Putamen (tissue), 1 donor: Measurements from ENCODE around the gene NBPF12.
"Not testable (repeated sequence)": the region's sequence is repeated elsewhere in the genome, so short reads cannot be mapped to it uniquely, and the experiment has no call there.

Experiments used
- DNase-seq: peaks from one replicate; pipeline ENCODE4 v3.0.0-alpha.2; 2016; ENCODE audit warnings: low spot score

Gene NBPF12

DNA sequence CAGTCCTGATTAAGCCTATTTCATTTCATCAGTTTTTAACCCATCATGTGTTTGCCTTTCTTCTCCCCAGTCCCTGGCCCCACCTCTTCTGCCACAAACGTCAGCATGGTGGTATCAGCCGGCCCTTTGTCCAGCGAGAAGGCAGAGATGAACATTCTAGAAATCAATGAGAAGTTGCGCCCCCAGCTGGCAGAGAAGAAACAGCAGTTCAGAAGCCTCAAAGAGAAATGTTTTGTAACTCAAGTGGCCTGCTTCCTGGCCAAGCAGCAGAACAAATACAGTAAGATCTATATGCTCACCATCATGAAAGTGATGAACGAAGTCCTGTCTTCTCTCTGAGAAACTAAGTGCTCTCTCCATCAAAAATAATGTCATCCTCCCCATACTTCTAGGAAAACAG lies 34.6 kb downstream of the NBPF12 start:
- not testable (repeated sequence) for DNase-seq

DNA sequence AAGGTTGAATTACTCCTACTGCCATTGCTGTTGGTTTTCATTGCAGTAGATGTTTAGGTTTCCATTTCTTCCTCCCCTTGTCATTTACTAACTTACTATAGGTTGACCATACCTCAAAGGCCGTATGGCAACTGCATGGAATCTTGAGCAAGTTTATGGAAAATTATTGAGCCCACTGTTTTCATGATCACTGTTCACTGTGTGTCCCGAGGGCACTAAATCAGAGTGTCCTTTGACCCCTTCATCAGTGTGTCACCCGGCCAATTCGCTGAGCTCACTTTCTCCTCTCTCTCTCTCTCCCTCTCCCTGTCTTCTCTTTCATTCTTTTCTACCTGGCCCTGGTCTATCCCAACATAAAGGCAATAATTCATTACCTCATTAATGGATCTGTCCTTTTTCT lies 47.7 kb downstream of the NBPF12 start:
- DNase-seq, result not testable (repeated sequence)

DNA sequence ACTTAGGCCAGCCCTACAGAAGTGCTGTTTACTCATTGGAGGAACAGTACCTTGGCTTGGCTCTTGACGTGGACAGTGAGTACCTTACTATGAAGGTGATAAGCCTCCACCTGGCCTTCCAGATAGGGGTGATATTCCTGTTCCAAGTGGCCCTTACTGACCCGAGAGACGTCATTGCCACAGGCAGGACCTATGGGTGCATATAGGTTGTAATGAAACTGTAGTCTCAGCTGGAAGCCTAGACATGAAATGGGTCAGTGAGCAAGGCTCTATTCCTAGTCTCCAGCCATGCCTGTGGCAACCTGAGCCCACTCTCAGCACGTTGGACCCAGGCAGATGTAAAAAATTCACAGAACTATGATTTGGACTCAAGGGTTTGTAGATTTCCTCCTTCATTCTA lies 48.3 kb downstream of the NBPF12 start:
- not testable (repeated sequence) for DNase-seq

DNA sequence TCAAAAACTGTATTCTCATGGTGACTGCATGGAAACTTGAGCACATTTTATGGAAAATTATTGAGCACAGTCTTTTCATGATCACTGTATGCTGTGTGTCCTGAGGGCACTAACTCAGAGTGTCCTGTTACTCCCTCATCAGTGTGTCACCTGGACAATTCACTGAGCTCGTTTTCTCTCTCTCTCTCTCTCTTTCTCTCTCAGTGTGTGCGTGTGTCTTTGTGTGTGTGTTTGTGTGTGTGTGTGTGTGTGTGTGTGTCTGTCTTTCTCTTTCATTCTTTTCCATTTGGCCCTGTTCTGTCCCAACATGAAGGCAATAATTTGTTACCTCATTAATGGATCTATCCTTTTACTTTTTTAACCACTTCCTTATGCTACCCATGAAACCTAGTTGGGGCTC lies 49.4 kb downstream of the NBPF12 start:
- not testable (repeated sequence) for DNase-seq

DNA sequence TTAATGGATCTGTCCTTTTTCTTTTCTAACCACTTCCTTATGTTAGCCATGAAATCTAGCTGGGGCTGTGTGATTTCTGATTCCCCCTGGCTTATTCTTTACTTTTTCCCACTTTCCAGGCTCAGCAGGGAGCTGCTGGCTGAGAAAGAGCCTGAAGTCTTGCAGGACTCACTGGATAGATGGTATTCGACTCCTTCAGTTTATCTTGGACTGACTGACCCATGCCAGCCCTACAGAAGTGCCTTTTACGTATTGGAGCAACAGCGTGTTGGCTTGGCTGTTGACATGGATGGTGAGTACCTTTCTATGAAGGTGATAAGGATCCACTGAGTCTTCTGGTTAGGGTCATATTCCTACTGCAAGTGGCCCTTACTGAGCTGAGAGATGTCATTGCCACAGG lies 51.3 kb downstream of the NBPF12 start:
- not testable (repeated sequence) for DNase-seq

DNA sequence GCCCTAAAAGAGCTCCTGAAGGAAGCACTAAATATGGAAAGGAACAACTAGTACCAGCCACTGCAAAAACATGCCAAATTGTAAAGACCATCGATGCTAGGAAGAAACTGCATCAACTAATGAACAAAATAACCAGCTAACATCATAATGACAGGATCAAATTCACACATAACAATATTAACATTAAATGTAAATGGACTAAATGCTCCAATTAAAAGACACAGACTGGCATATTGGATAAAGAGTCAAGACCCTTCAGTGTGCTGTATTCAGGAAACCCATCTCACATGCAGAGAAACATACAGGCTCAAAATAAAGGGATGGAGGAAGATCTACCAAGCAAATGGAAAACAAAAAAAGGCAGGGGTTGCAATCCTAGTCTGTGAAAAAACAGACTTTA lies 70.4 kb downstream of the NBPF12 start:
- not testable (repeated sequence) for DNase-seq

DNA sequence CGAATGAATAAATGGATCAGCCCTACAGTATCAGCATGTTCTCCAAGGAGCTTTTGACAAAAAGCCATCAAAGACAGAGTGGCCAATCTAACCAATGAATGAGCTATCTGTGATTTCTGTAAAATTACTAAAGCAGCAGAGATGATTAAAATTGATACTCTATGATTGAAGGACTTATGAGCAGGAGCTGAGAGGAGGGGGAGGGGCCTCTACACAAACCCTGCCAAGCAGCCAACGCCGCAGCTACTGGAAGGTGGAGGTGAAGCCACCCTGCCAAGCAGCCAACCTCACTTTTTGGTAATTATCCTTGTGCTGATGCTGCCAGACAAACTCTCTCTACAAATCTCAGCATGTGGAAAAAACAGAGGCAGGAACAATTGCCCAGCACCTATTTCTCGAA lies 88.9 kb downstream of the NBPF12 start:
- not testable (repeated sequence) for DNase-seq

DNA sequence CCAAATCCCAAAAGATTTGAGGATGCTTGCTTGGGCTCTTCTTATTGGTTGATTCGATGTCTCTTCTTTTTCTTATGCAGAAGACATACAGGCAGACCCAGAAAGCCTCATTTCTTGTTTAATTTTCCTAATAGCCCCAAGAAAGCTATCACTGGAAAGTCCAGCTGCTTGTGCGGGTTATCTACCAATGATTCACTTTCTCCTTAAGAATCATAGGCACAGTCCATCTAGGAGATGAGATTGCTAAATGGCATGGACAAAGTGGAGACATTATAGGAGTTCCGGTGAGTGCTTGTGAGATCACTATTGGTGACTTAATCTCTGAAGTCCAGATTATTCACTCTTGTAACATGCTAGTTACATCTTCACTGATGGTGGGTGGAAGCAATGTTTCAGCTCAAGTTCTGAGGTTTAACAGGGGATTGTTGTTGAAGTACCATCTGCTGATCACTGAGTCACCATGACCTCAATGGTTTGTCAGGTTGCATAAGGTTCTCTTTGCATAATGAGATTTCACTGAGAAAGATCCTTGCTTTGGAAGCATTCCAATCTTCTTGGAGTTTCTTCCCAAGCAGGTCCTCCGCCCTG lies 92.0 kb downstream of the NBPF12 start:
- not testable (repeated sequence) for DNase-seq

DNA sequence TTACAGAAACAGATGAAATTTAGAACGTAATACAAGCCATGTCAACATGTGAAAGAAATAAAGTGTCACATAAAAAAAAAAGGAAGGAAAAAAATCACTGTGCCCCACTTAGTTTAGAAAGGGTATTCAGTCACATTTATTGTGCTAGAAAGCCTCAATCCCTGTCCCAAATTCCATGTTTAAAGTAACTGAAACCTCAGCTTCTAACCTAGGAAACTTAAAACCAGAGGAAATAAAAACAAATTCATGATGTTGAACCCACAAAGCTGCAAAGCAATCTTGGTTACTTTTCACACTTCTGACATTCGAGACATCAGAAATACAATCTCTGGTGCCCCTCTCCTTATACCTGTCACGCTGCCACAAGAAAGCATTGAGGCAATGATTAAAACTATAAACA lies 101.8 kb downstream of the NBPF12 start:
- no peak for DNase-seq

DNA sequence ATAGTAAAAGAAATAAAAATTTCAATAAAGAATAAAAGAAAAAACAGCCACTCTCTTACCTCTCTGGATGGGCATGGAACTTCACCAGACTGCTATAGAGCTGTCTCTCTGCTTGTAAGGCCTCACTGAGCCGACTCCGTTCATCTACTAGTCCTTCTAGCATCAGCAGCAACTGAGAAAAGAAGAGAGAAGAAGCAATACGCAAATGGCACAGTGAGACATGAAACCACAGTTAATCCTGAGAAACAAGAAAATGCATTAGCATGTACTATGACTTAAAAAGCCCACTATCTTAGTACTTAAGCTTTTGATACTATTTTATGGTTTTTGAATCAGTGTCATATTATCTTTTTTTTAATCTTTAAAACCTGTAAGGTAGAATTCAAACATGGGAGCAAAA lies 104.8 kb downstream of the NBPF12 start:
- not testable (repeated sequence) for DNase-seq

DNA sequence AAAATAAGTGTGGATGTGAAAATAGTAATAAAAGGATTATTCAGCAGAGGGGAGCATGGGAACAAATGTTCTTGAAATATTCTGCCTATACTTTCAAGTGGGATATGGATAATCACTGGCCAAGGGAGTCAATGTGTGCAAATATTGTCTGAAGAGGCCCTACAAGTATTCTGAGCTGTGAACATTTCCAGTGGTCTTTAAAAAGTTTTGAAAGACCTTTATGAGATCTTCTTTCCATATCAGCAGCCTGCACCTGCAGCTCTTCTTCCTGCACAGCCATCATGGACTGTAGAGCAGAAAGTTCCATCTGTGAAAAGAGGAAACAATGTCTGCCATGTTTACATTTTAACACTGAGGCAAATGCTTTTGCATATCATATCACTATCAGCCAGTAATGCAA lies 106.4 kb downstream of the NBPF12 start:
- not testable (repeated sequence) for DNase-seq
